ENCODE results near the gene ITLN1.
"Not testable (repeated sequence)": the region's sequence is repeated elsewhere in the genome, so short reads cannot be mapped to it uniquely, and the experiment has no call there.

ITLN1 gene

DNA sequence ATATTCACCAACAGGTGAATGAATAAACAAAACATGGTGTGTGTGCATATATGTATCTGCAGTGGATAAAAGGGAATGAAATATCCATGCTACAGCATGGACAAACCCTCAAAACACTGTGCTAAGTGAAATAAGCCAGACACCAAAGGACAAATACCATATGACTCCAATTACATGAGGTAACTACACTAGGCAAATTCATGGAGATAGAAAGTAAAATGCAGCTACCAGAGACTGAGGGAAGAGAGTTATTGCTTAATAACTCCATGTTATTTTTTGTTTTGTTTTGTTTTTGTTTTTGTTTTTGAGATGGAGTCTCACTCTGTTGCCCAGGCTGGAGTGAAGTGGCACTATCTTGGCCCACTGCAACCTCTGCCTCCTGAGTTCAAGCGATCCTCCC is 2.4 kb downstream of the ITLN1 start:
- DNase-seq = no peak

DNA sequence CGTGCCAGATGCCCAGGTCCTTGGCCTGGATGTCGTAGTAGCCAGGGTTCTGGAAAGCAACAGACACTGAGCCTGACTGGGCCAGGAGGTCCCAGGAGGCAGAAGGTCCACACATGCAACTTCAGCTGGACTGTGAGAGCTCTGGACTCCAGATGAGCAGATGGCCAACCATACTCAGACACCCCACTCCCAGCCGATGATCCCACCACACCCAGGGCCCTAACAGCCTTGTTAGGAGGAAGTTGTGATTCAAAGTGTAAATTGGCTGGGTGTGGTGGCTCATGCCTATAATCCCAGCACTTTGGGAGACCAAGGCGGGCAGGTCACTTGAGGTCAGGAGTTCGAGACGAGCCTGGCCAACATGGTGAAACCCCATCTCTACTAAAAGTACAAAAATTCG is 3.7 kb downstream of the ITLN1 start:
- not testable (repeated sequence) for DNase-seq

DNA sequence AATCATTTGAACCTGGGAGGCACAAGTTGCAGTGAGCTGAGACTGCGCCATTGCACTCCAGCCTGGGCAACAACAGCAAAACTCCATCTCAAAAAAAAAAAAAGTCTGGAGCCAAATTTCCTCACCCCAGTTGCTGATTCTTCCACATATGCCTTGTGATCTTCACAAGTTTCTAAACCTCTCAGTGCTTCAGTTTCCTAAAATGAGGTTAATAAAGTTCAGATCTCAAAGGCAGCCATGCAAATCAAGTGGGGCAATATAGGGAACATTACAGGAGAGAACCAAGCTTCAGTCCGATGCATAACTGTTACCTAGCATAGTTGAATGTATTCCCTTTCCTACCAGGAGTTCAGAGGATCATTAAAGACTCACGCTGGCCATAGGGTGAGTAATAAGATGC is 4.8 kb downstream of the ITLN1 start:
- DNase-seq = no peak

DNA sequence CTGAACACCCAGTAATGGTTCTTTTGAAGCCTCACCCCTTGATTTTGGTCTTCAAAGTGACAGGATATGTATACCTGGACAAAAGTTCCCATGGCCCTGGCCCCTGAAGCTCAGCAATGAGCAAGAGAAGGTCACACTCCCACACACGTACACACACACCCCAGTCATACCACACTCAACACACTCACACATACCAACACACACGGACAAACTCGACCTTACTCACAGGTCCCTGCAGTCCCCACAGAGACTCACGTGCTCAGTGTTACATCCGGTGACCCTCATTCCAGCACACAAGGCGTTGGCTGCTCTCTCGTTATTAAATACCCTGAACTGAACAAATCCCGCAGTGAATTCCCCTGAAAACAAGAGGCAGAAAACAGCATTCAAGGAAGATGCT is 5.9 kb downstream of the ITLN1 start:
- no peak for DNase-seq

DNA sequence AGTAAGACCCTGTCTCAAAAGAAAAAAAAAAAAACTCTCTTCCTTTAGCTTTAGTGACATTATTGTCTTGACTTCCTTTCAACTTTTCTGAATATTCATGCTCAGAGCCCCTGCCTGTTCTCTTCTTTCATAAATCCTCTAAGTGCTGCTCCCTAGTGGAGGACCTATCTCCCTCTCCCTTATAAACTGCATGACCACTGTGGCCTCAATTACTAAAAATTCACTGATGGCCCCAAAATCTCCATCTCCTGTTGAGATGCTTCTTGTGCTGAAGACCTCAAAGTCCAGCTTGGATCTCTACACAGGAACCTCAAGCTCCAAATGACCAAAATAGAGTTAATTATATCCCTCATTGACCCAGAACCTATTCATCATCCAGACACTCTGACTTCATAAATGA is 7.8 kb downstream of the ITLN1 start:
- no peak for DNase-seq

DNA sequence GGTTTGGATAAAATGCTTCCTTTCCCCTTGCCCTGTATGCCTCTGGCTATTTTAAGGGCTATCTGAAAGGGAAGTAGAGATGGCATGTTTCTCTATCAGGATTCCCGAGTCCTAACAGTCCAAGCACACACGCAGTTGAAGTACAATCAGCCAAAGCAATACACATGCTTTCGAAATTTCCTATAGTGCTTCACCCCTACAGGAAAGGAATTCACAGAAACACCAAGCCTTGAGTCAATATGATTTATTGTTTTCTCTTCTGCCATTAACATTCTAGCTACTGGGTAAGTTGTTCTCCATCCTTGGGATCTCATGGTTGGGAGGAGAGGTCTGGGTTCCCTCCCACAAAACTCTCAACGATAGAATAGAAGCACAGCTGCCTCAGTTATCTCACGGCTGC is 8.7 kb downstream of the ITLN1 start:
- DNase-seq = no peak

DNA sequence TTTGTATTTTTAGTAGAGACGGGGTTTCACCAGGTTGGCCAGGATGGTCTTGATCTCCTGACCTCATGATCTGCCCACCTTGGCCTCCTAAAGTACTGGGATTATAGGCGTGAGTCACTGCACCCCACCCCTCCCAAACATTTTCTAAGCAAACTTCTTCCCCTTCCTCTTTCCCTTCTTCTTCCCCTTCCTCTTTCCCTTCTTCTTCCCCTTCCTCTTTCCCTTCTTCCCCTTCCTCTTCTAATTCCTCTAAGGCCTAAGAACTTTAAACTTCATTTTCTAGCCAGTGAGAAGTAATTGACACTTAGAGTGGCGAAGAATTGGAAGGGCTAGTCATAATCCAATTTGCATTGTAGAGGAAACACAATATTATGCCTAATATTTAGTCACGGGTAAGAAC is 9.4 kb downstream of the ITLN1 start:
- not testable (repeated sequence) for DNase-seq

DNA sequence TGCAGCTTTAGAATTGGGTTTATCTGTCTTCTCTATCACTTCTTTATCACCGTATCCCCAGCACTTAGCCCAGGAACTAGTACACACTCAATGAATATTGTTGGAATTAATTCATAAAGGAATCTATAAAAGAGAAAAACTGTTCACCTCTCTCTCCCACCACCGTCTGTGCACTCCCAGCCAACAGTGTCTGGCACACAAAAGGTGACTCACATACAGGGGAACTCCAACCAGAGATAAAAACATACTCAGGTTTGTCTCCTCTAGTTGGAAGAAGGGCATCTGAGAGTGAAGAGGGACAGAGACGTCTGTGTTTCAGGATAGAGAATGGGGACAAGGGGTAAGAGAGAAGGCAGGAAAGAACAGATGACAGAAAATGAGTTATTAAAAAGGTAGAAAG is 10.0 kb downstream of the ITLN1 start:
- DNase-seq = no peak

DNA sequence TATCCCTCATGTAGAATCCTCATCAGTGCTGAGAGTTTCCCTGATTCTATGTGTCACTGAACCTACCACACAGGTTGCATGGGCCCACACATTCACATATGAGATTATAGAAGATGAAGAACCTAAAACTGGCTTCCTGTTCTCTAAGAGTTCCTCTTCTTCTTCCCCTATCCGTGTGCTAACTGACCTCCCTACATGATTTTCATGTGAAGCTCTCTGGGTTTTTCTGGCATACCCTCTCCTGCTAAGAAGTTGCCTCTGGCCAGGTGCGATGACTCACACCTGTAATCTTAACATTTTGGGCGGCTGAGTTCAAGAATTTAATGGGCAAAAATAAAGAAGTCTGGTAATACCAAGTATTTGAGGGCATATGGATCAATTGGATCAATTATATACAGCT is 16.8 kb downstream of the ITLN1 start:
- no peak for DNase-seq

DNA sequence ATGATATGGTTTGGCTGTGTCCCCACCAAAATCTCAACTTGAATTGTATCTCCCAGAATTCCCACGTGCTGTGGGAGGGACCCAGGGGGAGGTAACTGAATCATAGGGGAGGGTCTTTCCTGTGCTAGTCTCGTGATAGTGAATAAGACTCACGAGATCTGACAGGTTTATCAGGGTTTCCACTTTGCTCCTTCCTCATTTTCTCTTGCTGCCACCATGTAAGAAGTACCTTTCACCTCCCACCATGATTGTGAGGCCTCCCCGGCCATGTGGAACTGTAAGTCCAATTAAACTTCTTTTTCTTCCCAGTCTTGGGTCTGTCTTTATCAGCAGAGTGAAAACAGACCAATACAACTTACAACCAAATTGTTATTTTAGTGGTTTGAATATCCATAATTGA is 17.3 kb downstream of the ITLN1 start:
- not testable (repeated sequence) for DNase-seq

DNA sequence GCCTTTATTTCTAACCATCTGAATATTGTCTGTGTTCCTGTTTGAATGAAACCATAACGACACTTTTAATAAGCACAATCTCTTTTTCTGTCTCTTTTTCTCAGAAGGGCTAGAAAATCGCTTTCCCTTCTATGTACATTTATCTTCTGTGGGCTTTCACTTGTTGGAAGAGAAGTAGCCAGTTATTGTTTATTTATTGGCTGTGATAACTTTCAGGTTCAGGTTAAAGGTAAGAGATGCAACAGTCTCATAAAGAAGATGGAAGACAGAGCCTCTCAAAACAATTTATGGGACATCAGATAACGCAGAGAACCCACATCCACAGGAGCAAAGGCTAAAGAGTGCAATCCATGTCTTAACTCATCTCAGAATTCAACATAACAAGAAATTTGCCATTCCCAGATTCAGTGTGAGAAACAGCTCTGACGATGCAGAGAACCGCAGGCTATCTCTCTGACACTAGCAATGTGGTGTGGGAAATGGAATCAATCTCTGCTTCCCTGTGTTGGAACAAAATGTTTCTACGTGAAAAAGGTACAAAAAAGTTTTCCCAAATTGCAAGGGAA is 18.2 kb downstream of the ITLN1 start:
- no peak for DNase-seq

DNA sequence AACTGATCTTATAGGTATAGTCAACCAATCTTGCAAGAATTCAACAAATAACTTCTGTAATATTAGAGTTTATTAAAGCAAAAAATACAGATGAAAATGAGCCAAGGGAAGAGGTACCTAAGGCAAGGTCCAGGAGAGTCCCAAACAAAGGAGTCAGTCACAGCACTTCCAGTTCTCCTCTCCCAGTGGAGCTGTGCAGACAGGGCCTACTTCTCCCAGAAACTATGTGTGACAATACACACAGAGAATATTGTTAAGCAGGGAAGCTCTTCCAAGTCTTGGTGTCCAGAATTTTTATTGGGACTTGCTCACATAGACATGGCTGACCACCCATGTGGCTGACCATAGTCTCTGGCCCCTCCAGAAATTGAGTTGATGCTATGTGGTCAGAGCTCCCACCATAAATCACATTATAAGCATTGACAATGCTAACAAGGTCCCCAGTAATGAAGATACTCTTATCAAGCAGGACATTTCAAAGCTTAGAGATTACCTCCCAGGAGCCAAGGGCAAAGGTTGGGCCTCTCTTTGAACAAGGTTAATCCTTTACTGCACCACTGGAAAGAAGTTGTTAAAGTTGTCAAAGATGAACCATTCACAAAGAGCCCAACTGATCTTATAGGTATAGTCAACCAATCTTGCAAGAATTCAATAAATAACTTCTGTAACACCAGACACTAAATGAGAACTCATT is 18.8 kb downstream of the ITLN1 start:
- DNase-seq = no peak

DNA sequence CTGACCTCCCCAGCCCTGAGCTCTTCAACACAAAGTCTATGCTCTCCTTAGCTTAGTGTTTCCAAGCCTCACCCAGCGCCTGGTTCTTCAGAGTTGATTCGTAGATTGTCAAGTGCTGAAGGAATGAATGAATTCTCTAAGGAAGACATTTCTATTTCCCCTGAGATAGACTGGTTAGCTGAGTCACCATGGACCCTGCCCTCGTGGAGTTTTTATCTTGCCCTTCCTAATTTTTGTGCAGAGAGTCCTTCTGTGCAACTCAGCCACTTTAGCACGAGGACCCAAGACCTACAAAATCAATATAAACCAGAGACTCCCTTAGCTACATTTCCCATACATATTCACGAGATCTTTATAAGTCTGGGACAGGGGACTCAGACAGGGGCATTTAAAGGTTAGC is 19.6 kb downstream of the ITLN1 start:
- DNase-seq = no peak

DNA sequence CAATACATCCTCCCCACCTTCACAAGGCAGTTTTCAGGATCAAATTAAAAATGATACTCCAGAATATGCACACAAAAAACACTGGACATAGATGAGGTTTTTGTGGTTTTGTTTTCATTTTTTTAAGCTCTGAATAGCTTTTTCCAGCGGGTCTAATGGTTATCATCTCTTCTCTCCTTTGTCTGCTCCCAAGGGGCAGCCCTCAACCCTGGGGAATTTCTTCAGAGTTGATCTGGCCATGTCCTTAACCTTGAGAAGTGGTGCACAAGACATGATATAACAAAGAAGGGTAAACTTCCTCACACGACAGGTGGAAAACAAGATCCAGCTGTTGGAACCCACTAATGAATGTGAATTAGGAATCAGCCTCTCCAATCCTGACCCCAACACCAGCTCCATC is 20.8 kb downstream of the ITLN1 start:
- DNase-seq = no peak

DNA sequence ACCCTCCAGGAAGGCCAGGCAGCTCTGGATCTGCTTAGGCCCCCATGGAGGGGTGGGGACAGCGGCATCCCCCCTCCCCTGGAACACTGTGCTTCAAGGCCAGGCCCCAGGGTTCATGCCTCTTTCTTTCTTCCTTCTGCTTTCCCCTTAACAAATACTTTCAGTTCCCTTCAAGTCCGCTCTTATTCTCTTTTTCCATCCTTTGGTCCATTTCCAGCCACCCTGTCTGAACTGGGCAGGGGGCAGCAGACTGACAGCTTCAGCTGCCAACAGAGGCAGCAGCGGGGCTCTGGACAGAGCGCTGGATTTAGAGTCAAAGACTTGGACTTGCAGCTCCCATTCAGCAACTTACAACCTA is 21.2 kb downstream of the ITLN1 start:
- DNase-seq = no peak

DNA sequence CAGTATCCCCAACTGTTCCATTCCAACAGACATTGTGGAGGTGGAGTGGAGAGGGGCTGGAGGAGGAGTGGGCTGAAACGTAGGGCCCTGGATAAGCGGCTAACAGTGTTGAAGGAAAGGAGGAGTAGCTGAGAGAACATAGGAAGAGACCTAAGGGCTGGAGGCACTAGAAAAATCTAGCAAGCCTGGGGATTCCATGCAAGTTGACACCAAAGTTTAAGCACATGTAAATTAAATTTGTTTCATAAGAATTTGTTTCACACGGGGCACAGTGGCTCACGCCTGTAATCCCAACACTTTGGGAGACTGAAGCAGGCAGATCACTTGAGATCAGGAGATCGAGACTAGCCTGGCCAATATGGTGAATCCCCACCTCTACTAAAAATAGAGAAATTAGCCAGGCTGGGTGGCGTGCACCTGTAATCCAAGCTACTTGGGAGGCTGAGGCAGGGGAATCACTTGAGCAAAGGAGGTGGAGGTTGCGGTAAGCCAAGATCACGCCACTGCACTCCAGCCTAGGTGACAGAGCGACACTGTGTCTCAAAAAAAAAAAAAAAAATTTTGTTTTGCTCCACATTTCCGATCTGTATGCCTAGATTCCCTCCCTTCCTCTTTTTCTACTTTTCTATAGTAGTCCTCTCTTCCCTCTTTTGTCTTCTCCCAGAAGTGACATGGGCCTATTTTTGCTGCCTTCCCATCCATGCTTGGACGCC is 21.8 kb downstream of the ITLN1 start:
- DNase-seq = no peak

DNA sequence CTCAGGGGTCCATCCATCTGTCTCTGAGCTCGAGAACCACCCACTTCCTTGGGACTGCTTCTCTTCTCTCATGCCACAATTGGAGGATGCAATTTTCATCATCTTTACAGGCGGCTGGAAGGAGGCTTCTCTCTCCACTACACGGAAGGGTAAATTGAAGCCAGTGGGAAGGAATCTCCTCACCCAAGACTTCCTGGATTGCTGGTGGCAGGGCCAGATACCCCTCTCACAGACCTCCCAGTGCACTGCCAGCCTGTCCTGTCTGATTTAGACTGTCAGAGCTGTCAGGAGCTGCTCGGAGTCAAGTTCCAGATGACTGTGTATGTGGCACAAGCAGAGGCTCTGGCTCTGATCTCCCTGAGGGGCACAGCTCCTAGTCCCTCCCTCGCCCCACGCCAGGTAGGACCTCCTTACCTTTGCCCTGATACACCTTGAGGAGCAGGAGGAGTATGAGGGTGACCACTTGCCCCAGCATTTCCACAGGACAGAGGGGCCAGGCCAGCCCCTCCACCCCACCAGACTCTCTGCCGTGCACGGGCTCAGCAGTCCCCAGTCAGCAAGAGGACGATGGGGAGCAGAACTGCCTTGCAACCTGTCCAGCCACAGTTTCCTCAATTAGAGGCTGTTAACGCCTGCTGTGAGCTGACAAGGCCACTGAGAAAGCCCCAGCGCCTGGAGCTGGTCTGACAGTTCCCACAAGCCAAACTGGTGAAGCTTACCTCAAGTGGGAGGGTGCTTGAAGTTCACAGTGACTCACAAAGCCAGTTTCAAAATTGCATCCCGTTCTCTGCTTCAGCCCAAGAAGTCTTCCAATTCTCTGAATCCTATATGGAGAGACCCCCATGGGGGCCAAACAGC is 22.5 kb downstream of the ITLN1 start, which contains the start of gene CD244:
CD244 (minus strand) TSS at position 685 of the 858 bp plus-strand sequence; CDS start at position 475, 210 bp downstream.
- no peak for DNase-seq

DNA sequence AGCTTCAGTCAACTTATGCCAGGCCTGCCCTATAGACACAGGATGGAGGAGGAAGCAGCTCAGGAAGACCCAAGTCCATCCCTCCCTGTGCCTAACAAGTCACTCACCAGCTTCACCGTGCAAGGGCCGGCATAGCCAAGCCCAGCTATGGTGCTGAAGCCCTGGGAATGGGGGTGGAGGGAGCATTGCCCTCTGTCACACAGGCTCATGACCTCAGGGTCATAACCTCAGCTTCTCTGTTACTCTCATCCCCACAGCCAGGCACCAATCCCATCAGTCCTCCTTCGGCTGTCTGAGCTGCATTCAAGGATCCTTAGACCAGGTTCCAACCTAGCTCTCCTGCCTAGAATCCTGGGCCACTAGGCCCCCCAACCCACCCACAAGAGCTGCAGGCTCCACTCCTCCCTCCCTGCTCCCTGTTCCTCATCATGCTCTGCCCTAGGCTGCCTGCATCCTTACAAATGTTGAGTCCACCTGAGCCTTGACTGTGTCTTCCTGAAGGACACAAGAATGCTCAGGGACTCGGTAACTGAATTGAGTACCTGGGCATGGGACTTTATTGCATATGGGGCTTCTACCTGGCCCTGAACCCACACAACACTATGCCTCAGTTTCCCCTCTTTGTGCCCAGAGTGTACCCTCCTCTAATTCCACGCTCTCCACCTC is 24.0 kb downstream of the ITLN1 start:
- DNase-seq = no peak

DNA sequence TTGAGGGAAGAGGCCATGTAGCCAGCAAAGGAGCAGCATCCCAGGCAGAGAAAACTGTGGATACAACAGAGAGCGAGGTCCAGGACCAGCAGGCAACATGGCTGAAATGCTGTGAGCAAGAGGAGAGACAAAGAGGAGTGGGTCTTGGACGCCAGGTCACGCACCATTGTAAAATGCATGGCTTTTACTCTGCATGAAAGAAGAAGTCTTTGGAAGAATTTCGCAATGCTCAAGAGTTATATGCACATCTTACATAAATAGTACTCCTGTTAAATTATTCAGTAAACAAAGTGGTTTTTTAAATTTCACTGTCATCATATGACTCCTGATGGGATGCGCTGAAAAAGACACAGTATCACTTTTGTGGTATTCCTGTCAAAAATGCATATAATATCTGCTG is 25.8 kb downstream of the ITLN1 start:
- DNase-seq = no peak

DNA sequence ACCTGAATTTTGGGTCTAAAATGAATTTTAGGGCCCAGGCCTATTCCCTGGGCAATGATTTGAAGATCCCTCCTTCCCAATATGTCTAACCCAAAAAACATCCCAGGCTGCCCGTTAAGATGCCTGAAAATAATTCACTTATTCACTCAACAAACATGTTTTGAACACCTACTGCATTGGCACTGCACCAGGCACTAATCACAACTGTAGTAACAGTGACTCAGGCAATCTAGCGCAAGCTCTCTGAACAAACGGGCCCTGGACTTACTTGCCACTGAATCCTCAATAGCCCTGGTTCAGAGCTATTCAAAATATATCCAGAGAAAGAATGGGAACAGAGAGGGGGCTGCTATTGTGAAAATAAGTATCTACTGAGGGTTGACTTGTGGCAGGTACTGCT is 26.5 kb downstream of the ITLN1 start:
- DNase-seq = no peak

DNA sequence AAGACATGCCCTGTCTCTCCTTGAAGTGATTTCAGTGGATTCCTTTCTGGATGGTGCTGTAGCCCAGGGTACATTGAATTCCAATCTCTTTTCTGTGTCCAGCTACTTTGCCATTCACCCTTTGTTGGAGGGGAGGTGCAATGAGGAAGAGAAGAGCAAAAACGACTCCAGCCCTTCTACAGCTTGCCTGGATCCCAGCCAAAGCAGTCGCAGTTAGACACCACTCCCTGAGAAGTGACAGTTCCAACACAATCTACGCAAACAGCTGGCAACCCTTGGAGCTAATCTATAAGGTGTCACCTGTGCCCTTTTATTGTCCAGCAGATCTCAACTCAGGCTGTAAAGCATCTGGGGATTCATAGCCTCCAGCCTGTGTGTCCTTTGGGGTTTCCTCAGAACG is 26.9 kb downstream of the ITLN1 start:
- no peak for DNase-seq

DNA sequence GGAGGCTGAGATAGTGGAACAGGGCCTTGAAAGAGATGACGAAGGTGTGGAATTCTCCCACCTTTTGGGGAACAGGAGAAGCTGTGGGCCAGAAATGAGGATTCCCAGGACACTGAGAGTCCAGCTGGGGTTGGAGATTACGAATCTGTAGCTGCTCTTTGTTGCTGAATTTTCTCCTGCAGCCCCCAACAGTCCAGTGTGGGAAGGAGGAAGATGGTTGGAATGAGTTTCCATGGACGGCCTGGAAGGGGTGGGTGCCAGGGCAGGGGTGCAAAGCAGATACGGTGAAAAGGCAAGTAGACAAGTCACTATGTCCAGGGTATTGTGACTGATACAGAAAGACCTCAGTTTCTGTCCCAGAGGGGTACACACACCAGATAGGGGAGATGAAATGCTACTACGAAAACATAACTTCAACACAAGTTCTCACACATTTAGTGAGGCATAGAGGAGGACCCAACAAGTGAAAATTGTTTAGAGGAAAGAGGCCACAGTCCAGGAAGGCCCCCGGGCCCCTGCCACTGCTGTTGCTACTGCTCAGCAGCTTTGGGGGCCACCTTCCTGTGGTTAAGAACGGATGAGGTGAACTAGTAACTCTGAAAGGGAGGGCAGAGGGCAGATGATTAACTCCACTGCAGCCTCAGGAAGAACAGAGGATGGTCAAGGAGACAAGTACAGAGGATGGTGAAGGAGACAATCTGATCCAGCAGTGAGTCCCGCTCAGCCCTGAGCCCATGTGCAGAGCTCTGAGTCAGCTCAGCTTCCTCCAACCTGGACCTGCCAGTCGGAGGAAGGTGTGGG is 29.6 kb downstream of the ITLN1 start:
- DNase-seq = no peak
